ENCODE results near the gene SGMS2. TPM values are rescaled to one million over a fixed set of nuclear protein-coding genes. Genes with fewer than 3 reads are reported as not detected.

Gene SGMS2
- total RNA-seq, 4 donors from 2014 or later = 46.5 to 224 (median 120) TPM

- TF ChIP-seq, protein P1, sequence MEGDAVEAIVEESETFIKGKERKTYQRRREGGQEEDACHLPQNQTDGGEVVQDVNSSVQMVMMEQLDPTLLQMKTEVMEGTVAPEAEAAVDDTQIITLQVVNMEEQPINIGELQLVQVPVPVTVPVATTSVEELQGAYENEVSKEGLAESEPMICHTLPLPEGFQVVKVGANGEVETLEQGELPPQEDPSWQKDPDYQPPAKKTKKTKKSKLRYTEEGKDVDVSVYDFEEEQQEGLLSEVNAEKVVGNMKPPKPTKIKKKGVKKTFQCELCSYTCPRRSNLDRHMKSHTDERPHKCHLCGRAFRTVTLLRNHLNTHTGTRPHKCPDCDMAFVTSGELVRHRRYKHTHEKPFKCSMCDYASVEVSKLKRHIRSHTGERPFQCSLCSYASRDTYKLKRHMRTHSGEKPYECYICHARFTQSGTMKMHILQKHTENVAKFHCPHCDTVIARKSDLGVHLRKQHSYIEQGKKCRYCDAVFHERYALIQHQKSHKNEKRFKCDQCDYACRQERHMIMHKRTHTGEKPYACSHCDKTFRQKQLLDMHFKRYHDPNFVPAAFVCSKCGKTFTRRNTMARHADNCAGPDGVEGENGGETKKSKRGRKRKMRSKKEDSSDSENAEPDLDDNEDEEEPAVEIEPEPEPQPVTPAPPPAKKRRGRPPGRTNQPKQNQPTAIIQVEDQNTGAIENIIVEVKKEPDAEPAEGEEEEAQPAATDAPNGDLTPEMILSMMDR (IDR thresholded peaks at IDR 0.05) = no peak
- no peak for TF ChIP-seq POLR2A (IDR thresholded peaks at IDR 0.05)
- DNase-seq = no peak
- intact Hi-C loops (cut with DNase I) = no loop called here
- H3K27ac ChIP-seq = no peak overlapping the region
- H3K36me3 ChIP-seq = no peaks in the 10 kb centered on the region
- H3K4me3 ChIP-seq (replicated peaks in 1 of 3) = no peak overlapping the region
- no peaks in the 10 kb centered on the region for H3K9me3 ChIP-seq
- 81 to 84% methylated on average over 3 of the region's 3 CpGs for WGBS, 2 donors
- peaks cover 17 to 18% of the 10 kb centered on the region in 2 donors for H3K4me1 ChIP-seq
- H3K27me3 ChIP-seq = no peaks in the 10 kb centered on the region
Measured at GRCh38 chr4:107854356-107855022, 29.8 kb downstream of the SGMS2 start.

DNA sequence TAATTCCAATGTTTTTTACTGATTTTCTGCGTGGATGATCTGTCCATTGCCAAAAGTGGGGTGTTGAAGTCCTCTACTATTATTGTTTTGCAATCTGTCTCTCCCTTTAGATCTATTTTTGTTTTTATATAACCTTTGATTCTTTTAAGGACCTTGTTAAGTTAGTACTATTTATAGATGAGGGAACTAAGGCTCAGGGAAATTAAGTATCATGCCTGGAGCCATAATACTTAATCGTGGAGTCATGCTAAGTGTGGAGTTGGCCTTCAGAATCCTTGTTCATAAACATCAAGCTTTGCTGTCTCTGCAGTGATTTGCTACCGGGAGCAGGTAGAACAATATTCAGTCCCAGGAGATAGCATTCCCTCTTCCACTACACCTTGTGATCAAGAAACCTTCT, 31.0 kb downstream of the SGMS2 start:
- TF ChIP-seq, protein P1 (IDR thresholded peaks at IDR 0.05) = no peak
- TF ChIP-seq POLR2A (IDR thresholded peaks at IDR 0.05) = no peak
- Histone ChIP-seq H3K36me3 (no peaks in the 10 kb centered on the region), H3K27ac (no peak overlapping the region), H3K27me3 (no peaks in the 10 kb centered on the region), H3K4me3 (replicated peaks in 1 of 3) (no peak overlapping the region), H3K4me1 (peaks cover 17 to 18% of the 10 kb centered on the region in 2 donors), H3K9me3 (no peaks in the 10 kb centered on the region)
- intact Hi-C loops (cut with DNase I) = no loop called here
- DNase-seq = no peak
- 89% methylated on average over 3 of the region's 3 CpGs for WGBS, 2 donors

DNA sequence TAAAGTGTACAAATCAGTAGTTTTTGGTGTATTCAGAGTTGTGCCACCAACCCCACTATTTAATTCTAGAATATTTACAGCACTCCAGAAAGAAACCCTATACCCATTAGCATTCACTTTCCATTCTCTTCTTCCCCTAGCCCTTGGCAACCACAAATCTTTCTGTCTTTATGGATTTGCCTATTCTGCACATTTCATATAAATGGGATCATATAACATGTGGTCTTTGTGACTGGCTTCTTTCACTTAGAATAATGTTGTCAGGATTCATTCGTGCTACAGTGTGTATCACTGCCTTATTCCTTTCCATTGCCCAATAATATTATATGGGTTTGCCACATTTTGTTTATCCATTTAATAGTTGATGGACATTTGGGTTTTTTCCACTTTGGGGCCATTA, 32.2 kb downstream of the SGMS2 start:
- Histone ChIP-seq H3K9me3 (no peaks in the 10 kb centered on the region), H3K27me3 (no peaks in the 10 kb centered on the region), H3K4me3 (replicated peaks in 1 of 3) (no peak overlapping the region), H3K36me3 (no peaks in the 10 kb centered on the region), H3K27ac (no peak overlapping the region), H3K4me1 (peaks cover 17 to 18% of the 10 kb centered on the region in 2 donors)
- TF ChIP-seq, protein P1 (IDR thresholded peaks at IDR 0.05) = no peak
- TF ChIP-seq POLR2A (IDR thresholded peaks at IDR 0.05) = no peak
- 84 to 90% methylated on average over 1 of the region's 1 CpG for WGBS, 2 donors
- intact Hi-C loops (cut with DNase I) = no loop called here
- no peak for DNase-seq

DNA sequence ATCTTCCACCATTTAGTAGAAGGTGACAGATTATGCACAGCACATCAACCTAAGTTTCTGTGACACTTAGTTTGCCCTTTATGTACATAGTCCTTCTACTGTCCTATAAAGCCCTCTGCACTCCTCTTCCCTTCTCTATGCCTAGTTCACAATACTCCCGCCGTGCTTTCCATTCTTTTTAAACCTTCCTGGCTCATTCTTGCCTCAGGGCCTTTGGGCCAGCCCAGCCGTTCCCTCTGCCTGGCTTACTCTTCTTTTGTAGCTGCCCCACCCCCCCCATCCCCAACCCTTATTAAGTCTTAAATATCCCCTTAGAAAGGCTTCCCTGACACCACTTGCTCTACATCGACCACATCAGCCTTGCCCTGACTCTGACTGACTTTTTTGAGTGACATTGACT, 33.0 kb downstream of the SGMS2 start:
- intact Hi-C loops (cut with DNase I) = no loop called here
- Histone ChIP-seq H3K4me1 (peaks cover 17 to 18% of the 10 kb centered on the region in 2 donors), H3K27ac (no peak overlapping the region), H3K36me3 (no peaks in the 10 kb centered on the region), H3K9me3 (no peaks in the 10 kb centered on the region), H3K27me3 (no peaks in the 10 kb centered on the region), H3K4me3 (replicated peaks in 1 of 3) (no peak overlapping the region)
- 89 to 91% methylated on average over 4 of the region's 4 CpGs for WGBS, 2 donors
- DNase-seq = no peak
- TF ChIP-seq, protein P1 (IDR thresholded peaks at IDR 0.05) = no peak
- TF ChIP-seq POLR2A (IDR thresholded peaks at IDR 0.05) = no peak

- Histone ChIP-seq H3K4me3 (replicated peaks in 1 of 3) (no peak overlapping the region), H3K27ac (no peak overlapping the region), H3K27me3 (no peaks in the 10 kb centered on the region), H3K9me3 (no peaks in the 10 kb centered on the region), H3K36me3 (no peaks in the 10 kb centered on the region), H3K4me1 (peaks cover 17 to 18% of the 10 kb centered on the region in 2 donors)
- no peak for TF ChIP-seq POLR2A (IDR thresholded peaks at IDR 0.05)
- TF ChIP-seq, protein P1 (IDR thresholded peaks at IDR 0.05) = no peak
- intact Hi-C loops (cut with DNase I) = no loop called here
- WGBS, 2 donors = 39 to 49% methylated on average over 3 of the region's 3 CpGs
- DNase-seq = peak; percentile 34 to 43
Measured at GRCh38 chr4:107858158-107858742, 33.5 kb downstream of the SGMS2 start.
